Keratinocyte (primary cell): Measurements from ENCODE around the gene ADARB2. TPM values are rescaled to one million over a fixed set of nuclear protein-coding genes. Genes with fewer than 3 reads are reported as not detected.

Experiments used
- DNase-seq: peaks from one replicate; pipeline ENCODE4 v3.0.0-alpha.2; 2011; ENCODE audit warnings: low read depth, missing footprints, low spot score
- FAIRE-seq: peaks from 2 replicates; lab custom pipeline; 2011; peaks lifted over from hg19 to GRCh38; lab: Jason Lieb, UNC
- H2AFZ ChIP-seq: 2 replicates; pipeline ENCODE4 v1.6.0; 2012; ENCODE audit warnings: low read length, control low read depth, inconsistent platforms; ENCODE audit not compliant: control insufficient read depth
- H3K27ac ChIP-seq: 2 replicates; pipeline ENCODE4 v1.5.1; 2011; ENCODE audit warnings: low read length; ENCODE audit not compliant: control insufficient read depth, insufficient read depth
- H3K27me3 ChIP-seq: 3 replicates; pipeline ENCODE4 v1.6.0; 2011; ENCODE audit warnings: low read length; ENCODE audit not compliant: control insufficient read depth, insufficient read depth; ENCODE audit errors: extremely low read depth
- H3K36me3 ChIP-seq, 2 experiments: 2 replicates in 1 of 2; 3 replicates in 1 of 2; pipeline ENCODE4 v1.5.1; 2011; ENCODE audit warnings: low read length in 2 of 2, mild to moderate bottlenecking in 1 of 2; ENCODE audit not compliant: control insufficient read depth in 2 of 2, insufficient read depth in 2 of 2; ENCODE audit errors: extremely low read depth in 1 of 2
- H3K4me1 ChIP-seq: 3 replicates; pipeline ENCODE4 v1.5.1; 2011; ENCODE audit warnings: low read length; ENCODE audit not compliant: control insufficient read depth, insufficient read depth; ENCODE audit errors: extremely low read depth
- H3K4me2 ChIP-seq: 3 replicates; pipeline ENCODE4 v1.6.0; 2011; ENCODE audit warnings: low read depth, low read length; ENCODE audit not compliant: control insufficient read depth, insufficient read depth; ENCODE audit errors: extremely low read depth
- H3K4me3 ChIP-seq, 3 experiments: fragments of 200-600 bp in 1 of 3; sonication (generic) in 1 of 3; 2 replicates in 2 of 3; 3 replicates in 1 of 3; pipeline ENCODE4 v1.5.1; 2011 to 2016; ENCODE audit warnings: low read length in 3 of 3, mild to moderate bottlenecking in 3 of 3, control low read depth in 2 of 3, inconsistent platforms in 1 of 3, low read depth in 1 of 3, mixed read lengths in 1 of 3, mixed run types in 1 of 3, moderate library complexity in 1 of 3; ENCODE audit not compliant: control insufficient read depth in 2 of 3, insufficient read depth in 2 of 3; ENCODE audit errors: extremely low read depth in 1 of 3
- H3K79me2 ChIP-seq: 2 replicates; pipeline ENCODE4 v1.6.0; 2012; ENCODE audit warnings: low read length; ENCODE audit not compliant: control insufficient read depth, insufficient read depth
- H3K9ac ChIP-seq: 3 replicates; pipeline ENCODE4 v1.6.0; 2011; ENCODE audit warnings: low read length; ENCODE audit not compliant: control insufficient read depth, insufficient read depth; ENCODE audit errors: extremely low read depth
- H3K9me1 ChIP-seq: 3 replicates; pipeline ENCODE4 v1.6.0; 2011; ENCODE audit warnings: low read length; ENCODE audit not compliant: control insufficient read depth, insufficient read depth; ENCODE audit errors: extremely low read depth
- H3K9me3 ChIP-seq: 2 replicates; pipeline ENCODE4 v1.5.1; 2012; ENCODE audit warnings: low read depth, low read length; ENCODE audit not compliant: control insufficient read depth
- H4K20me1 ChIP-seq: 3 replicates; pipeline ENCODE4 v1.6.0; 2011; ENCODE audit warnings: low read length; ENCODE audit not compliant: control insufficient read depth, insufficient read depth; ENCODE audit errors: extremely low read depth
- CTCF ChIP-seq, 3 experiments: IDR thresholded peaks in 1 of 3; conservative IDR thresholded peaks in 1 of 3; optimal IDR thresholded peaks in 1 of 3; 2 replicates in 2 of 3; 3 replicates in 1 of 3; pipeline versions ENCODE3 to v1.5.1; 2011; ENCODE audit warnings: low read length in 3 of 3, mild to moderate bottlenecking in 3 of 3, moderate library complexity in 2 of 3, control low read depth in 1 of 3, inconsistent platforms in 1 of 3; ENCODE audit not compliant: insufficient read depth in 2 of 3; ENCODE audit errors: extremely low read depth in 1 of 3
- EZH2 ChIP-seq: IDR thresholded peaks from one replicate; pipeline ENCODE4 v1.6.1; 2012; ENCODE audit warnings: inconsistent platforms, mild to moderate bottlenecking, low read length, moderate library complexity
- dilution Hi-C: fragments of 300-500 bp; cut with MboI; formaldehyde crosslinking; loops from one replicate; pipeline ENCODE4 v1.7.0; 2020; ENCODE audit warnings: low sequenced_read_pairs; ENCODE audit not compliant: extremely low pct_ligation_motif_present
- polyA plus RNA-seq, 5 experiments: library from polyadenylated mRNA; depleted of rRNA in 3 of 5; stranded (reverse) in 3 of 5; stranded (forward) in 1 of 5; unstranded in 1 of 5; fragments of >200 nt; gene quantifications; 1 replicate in 1 of 5; 2 replicates in 3 of 5; 3 replicates in 1 of 5; pipeline versions ENCODE4 v1.2.1 to v1.2.3, GENCODE V29; 2011 to 2012; ENCODE audit warnings: missing spikeins in 2 of 5, low read depth in 1 of 5, low replicate concordance in 1 of 5

The ADARB2 gene
- polyA plus RNA-seq, 1 donor (not counting 4 experiments of a cell fraction or from before 2014, with no cell fraction given): not detected

- Histone ChIP-seq H3K9me1 (no peaks in the 10 kb centered on the region), H3K9me3 (peaks cover 3% of the 10 kb centered on the region), H3K9ac (no peak overlapping the region), H3K4me2 (no peak overlapping the region), H3K27me3 (no peaks in the 10 kb centered on the region), H4K20me1 (no peaks in the 10 kb centered on the region), H3K36me3 (no peaks in the 10 kb centered on the region), H3K4me1 (no peaks in the 10 kb centered on the region), H3K4me3 (no peak overlapping the region), H3K27ac (no peak overlapping the region), H2AFZ (no peak overlapping the region), H3K79me2 (no peaks in the 10 kb centered on the region)
- dilution Hi-C loops: no loop called here
- FAIRE-seq (no peak), DNase-seq (no peak)
- no peak for TF ChIP-seq CTCF (optimal IDR thresholded peaks at IDR 0.05 in 1 of 3, IDR thresholded peaks at IDR 0.05 in 1 of 3, conservative IDR thresholded peaks at IDR 0.05 in 1 of 3; ENCODE audit: extremely low read depth in 1 of 3, insufficient read depth in 2 of 3, low read length in 3 of 3)
- no peak for TF ChIP-seq EZH2
These were observed 48.8 kb downstream of the ADARB2 start for GRCh38 chr10:1688531-1688930.

GRCh38 chr10:1687623-1688150, 49.6 kb downstream of the ADARB2 start:
- H2AFZ ChIP-seq: no peak overlapping the region
- H3K27me3 ChIP-seq: no peaks in the 10 kb centered on the region
- no peak for TF ChIP-seq CTCF (optimal IDR thresholded peaks at IDR 0.05 in 1 of 3, IDR thresholded peaks at IDR 0.05 in 1 of 3, conservative IDR thresholded peaks at IDR 0.05 in 1 of 3; ENCODE audit: extremely low read depth in 1 of 3, insufficient read depth in 2 of 3, low read length in 3 of 3)
- no peak for TF ChIP-seq EZH2
- H3K4me1 ChIP-seq: no peaks in the 10 kb centered on the region
- no peak overlapping the region for H3K4me2 ChIP-seq
- DNase-seq: no peak
- H3K4me3 ChIP-seq: no peak overlapping the region
- no peaks in the 10 kb centered on the region for H3K9me1 ChIP-seq
- peaks cover 5% of the 10 kb centered on the region for H3K9me3 ChIP-seq
- H4K20me1 ChIP-seq: no peaks in the 10 kb centered on the region
- no peaks in the 10 kb centered on the region for H3K79me2 ChIP-seq
- dilution Hi-C loops: no loop called here
- no peak overlapping the region for H3K9ac ChIP-seq
- no peaks in the 10 kb centered on the region for H3K36me3 ChIP-seq
- no peak overlapping the region for H3K27ac ChIP-seq
- FAIRE-seq: no peak
